Ishikawa (cell line): ENCODE data around the gene FA2H.

Source experiments
- CREB1 ChIP-seq: IDR thresholded peaks from 2 replicates; pipeline ENCODE4 v1.6.1; 2012; ENCODE audit warnings: low read depth
- EGR1 ChIP-seq: IDR thresholded peaks from 2 replicates; pipeline ENCODE4 v1.6.1; 2012
- EP300 ChIP-seq: IDR thresholded peaks from 2 replicates; pipeline ENCODE4 v1.6.1; 2012; ENCODE audit warnings: borderline replicate concordance
- NFIC ChIP-seq: IDR thresholded peaks from 2 replicates; pipeline ENCODE4 v1.6.1; 2012
- RAD21 ChIP-seq: IDR thresholded peaks from 2 replicates; pipeline ENCODE4 v1.6.1; 2012; ENCODE audit warnings: low read depth
- TAF1 ChIP-seq: IDR thresholded peaks from 2 replicates; pipeline ENCODE4 v1.6.1; 2012; ENCODE audit warnings: low read depth, mild to moderate bottlenecking
- TEAD4 ChIP-seq: IDR thresholded peaks from 2 replicates; pipeline ENCODE4 v1.6.1; 2012
- TF ChIP-seq, protein P1 (sequence below): IDR thresholded peaks from 2 replicates; pipeline ENCODE4 v1.6.1; 2012; ENCODE audit warnings: low read depth, mild to moderate bottlenecking
- TF ChIP-seq, protein P2 (sequence below): IDR thresholded peaks from 2 replicates; pipeline ENCODE4 v1.6.1; 2012

DNA sequence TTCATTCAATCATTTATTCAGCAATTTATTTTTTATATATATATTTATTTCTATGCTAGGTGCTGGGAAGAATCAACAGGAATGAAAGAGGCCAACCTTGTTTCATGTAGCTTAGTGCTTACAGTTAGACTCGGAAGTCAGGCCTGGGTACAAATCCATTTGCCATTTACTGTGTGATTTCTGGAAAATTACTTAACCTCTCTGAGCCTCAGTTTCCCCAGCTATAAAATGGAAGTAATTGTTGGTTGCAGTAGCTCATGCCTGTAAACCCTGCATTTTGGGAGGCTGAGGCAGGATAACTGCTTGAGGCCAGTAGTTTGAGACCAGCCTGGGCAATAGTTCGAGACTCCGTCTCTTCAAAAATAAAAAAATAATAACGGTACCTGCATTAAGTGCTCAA lies 46.7 kb downstream of the FA2H start:
- TF ChIP-seq TAF1: no peak
- no peak for TF ChIP-seq CREB1
- TF ChIP-seq, protein P1, sequence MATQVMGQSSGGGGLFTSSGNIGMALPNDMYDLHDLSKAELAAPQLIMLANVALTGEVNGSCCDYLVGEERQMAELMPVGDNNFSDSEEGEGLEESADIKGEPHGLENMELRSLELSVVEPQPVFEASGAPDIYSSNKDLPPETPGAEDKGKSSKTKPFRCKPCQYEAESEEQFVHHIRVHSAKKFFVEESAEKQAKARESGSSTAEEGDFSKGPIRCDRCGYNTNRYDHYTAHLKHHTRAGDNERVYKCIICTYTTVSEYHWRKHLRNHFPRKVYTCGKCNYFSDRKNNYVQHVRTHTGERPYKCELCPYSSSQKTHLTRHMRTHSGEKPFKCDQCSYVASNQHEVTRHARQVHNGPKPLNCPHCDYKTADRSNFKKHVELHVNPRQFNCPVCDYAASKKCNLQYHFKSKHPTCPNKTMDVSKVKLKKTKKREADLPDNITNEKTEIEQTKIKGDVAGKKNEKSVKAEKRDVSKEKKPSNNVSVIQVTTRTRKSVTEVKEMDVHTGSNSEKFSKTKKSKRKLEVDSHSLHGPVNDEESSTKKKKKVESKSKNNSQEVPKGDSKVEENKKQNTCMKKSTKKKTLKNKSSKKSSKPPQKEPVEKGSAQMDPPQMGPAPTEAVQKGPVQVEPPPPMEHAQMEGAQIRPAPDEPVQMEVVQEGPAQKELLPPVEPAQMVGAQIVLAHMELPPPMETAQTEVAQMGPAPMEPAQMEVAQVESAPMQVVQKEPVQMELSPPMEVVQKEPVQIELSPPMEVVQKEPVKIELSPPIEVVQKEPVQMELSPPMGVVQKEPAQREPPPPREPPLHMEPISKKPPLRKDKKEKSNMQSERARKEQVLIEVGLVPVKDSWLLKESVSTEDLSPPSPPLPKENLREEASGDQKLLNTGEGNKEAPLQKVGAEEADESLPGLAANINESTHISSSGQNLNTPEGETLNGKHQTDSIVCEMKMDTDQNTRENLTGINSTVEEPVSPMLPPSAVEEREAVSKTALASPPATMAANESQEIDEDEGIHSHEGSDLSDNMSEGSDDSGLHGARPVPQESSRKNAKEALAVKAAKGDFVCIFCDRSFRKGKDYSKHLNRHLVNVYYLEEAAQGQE: no peak
- TF ChIP-seq EGR1: no peak
- TF ChIP-seq NFIC: no peak
- TF ChIP-seq TEAD4: no peak
- TF ChIP-seq, protein P2, sequence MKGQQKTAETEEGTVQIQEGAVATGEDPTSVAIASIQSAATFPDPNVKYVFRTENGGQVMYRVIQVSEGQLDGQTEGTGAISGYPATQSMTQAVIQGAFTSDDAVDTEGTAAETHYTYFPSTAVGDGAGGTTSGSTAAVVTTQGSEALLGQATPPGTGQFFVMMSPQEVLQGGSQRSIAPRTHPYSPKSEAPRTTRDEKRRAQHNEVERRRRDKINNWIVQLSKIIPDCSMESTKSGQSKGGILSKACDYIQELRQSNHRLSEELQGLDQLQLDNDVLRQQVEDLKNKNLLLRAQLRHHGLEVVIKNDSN: no peak
- no peak for TF ChIP-seq EP300
- no peak for TF ChIP-seq RAD21
